Measurements from ENCODE around the gene ZNF436.

DNA sequence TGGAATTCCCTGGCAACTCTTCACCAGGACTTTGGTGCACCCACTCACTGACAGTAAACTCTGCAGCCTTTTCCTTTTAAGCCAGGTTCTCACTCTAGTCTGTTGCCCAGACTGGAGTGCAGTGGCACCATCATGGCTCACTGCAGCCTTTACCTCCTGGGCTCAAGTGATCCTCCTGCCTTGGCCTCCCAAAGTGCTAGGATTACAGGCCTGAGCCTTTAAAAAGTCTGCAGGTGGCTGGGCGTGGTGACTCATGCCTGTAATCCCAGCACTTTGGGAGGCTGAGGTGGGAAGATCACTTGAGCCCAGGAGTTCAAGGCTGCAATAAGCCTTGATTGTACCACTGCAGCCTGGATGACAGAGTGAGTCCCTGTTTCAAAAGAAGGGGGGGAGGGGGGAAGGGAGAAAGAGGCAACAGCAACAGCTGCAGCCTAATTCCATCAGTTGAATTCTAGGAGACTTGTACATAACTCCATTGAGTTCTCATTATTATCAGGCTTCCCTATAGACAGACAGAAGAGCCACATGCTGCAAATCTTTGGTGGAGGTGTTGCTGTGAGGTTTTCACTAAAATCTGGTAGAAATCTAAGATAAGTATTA is 17.4 kb downstream of the ZNF436 start:
- TF ChIP-seq, protein P1, sequence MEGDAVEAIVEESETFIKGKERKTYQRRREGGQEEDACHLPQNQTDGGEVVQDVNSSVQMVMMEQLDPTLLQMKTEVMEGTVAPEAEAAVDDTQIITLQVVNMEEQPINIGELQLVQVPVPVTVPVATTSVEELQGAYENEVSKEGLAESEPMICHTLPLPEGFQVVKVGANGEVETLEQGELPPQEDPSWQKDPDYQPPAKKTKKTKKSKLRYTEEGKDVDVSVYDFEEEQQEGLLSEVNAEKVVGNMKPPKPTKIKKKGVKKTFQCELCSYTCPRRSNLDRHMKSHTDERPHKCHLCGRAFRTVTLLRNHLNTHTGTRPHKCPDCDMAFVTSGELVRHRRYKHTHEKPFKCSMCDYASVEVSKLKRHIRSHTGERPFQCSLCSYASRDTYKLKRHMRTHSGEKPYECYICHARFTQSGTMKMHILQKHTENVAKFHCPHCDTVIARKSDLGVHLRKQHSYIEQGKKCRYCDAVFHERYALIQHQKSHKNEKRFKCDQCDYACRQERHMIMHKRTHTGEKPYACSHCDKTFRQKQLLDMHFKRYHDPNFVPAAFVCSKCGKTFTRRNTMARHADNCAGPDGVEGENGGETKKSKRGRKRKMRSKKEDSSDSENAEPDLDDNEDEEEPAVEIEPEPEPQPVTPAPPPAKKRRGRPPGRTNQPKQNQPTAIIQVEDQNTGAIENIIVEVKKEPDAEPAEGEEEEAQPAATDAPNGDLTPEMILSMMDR (IDR thresholded peaks at IDR 0.05 in 4 of 5, conservative IDR thresholded peaks at IDR 0.05 in 1 of 5), result no peak
- no peak for TF ChIP-seq POLR2A (IDR thresholded peaks at IDR 0.05)
